ENCODE results near the gene MCM8. TPM values are rescaled to one million over a fixed set of nuclear protein-coding genes. Genes with fewer than 3 reads are reported as not detected.

The MCM8 gene
- total and polyA plus RNA-seq, 2 experiments from 2014 or later = 1.5 to 7.7 TPM

DNA sequence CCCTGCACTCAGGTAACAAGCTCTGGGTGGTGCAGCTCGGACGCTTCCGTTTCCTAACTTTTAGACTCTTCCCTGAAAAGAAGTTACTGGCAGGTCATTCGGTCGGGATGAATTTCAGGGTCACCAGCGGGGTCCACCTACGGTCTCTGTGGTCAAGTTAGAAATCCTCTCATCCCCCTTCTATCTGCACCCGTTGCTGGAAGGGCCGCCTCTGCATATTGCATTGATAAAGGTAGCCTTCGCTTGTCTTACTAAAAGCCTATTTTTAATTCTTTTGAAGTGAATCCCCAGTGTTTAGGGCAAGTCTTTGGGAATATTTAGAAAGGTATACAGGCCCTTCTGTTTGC lies 56.1 kb downstream of the MCM8 start:
- Histone ChIP-seq H3K4me1 (ENCODE audit: insufficient read depth) (peaks cover 18% of the 10 kb centered on the region), H3F3A (ENCODE audit: insufficient read depth) (peaks cover 22% of the 10 kb centered on the region), H3K27me3 (replicated peaks; ENCODE audit: insufficient read depth) (no peaks in the 10 kb centered on the region), H3K36me3 (ENCODE audit: low read depth) (peaks cover 17% of the 10 kb centered on the region), H3K27ac (peak overlapping the region; percentile 72), H3K79me2 (ENCODE audit: insufficient read depth) (peaks cover 52% of the 10 kb centered on the region), H3K9ac (peak overlapping the region; percentile 92), H3K4me3 (peak overlapping the region; percentile 88), H3K9me3 (ENCODE audit: low read depth) (no peaks in the 10 kb centered on the region), H4K20me1 (ENCODE audit: insufficient read depth) (peaks cover 5% of the 10 kb centered on the region; the same call in 1 of the 2 replicates), H3K9me2 (ENCODE audit: insufficient read depth) (no peaks in the 10 kb centered on the region), H3K4me2 (ENCODE audit: unreplicated experiment) (peak overlapping the region; percentile 93), H2AFZ (peak overlapping the region; percentile 91)
- WGBS, 2 experiments (ENCODE audit: low coverage in 1 of 2, low lambda C conversion rate in 2 of 2, missing lambda C conversion rate in 2 of 2) = 1 to 4% methylated on average over 7 to 8 of the region's 10 CpGs
- TF ChIP-seq EZH2 (IDR thresholded peaks at IDR 0.05; ENCODE audit: insufficient read depth, poor library complexity, severe bottlenecking) (no peak), EZH2phosphoT487 (IDR thresholded peaks at IDR 0.05; ENCODE audit: insufficient read depth, low read depth) (no peak)
- peak; percentile 27 for DNase-seq
- in situ Hi-C loops (cut with MboI) = no loop called here

DNA sequence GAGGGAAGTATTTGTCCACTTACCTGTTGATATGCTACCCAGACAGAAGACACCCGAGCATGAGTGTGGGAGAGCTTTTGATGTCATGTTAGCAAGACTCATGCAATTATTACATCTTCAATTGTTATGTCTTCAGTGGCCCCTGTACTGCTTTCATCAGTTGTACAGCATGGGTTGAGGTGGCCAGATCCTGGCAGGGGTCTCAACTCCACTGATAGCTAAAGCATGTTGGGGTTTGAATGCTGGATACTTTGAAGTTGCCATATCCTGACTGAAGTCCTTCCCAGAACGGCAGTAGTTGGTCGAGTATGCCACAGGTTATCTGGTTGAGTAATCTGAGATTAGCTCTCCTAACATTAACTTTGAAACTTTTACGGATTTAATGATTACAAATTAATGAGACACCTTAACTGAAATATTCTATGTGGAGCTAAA lies 56.7 kb downstream of the MCM8 start:
- no peaks in the 10 kb centered on the region for H3K27me3 ChIP-seq (replicated peaks; ENCODE audit: insufficient read depth)
- in situ Hi-C loops (cut with MboI) = no loop called here
- peaks cover 5% of the 10 kb centered on the region; the same call in 1 of the 2 replicates for H4K20me1 ChIP-seq (ENCODE audit: insufficient read depth)
- H3K4me1 ChIP-seq (ENCODE audit: insufficient read depth) = peaks cover 18% of the 10 kb centered on the region
- peak overlapping the region; percentile 92 for H3K9ac ChIP-seq
- peaks cover 22% of the 10 kb centered on the region for H3F3A ChIP-seq (ENCODE audit: insufficient read depth)
- H2AFZ ChIP-seq = no peak overlapping the region
- no peaks in the 10 kb centered on the region for H3K9me3 ChIP-seq (ENCODE audit: low read depth)
- WGBS, 2 experiments (ENCODE audit: low coverage in 1 of 2, low lambda C conversion rate in 2 of 2, missing lambda C conversion rate in 2 of 2) = 0 to 4% methylated on average over 4 of the region's 4 CpGs
- no peak for TF ChIP-seq EZH2phosphoT487 (IDR thresholded peaks at IDR 0.05; ENCODE audit: insufficient read depth, low read depth)
- no peak for TF ChIP-seq EZH2 (IDR thresholded peaks at IDR 0.05; ENCODE audit: insufficient read depth, poor library complexity, severe bottlenecking)
- H3K36me3 ChIP-seq (ENCODE audit: low read depth) = peaks cover 22% of the 10 kb centered on the region
- H3K9me2 ChIP-seq (ENCODE audit: insufficient read depth) = no peaks in the 10 kb centered on the region
- H3K4me3 ChIP-seq = peak overlapping the region; percentile 88
- peak overlapping the region; percentile 93 for H3K4me2 ChIP-seq (ENCODE audit: unreplicated experiment)
- peak; percentile 47 for DNase-seq
- peaks cover 57% of the 10 kb centered on the region for H3K79me2 ChIP-seq (ENCODE audit: insufficient read depth)
- H3K27ac ChIP-seq = peak overlapping the region; percentile 72

DNA sequence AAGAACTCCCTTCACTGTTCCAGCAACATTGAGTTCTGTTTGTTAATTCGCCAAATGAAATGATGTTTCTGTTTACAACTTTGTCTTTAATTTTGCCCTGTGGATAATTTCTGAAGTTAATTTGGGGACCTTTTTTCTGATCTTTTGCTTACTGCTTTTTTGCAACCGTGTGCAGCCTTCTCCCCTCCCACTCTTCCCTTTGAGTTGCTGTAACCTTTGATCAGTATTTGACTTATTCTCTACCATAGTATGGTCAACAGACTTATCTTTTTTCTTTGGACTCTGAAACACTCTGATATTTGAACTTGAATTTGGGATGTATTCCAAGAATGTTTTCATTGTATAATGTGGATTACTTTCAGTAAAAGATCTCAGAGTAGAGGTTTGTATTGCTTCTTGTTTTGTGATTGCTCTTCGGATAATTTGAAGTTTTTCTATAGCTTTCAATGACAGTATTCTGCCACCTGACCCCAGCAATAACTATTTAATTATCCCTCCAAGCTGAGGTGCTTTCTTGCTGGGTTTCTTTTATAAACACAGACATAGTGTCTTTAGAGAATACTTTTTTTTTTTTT lies 57.2 kb downstream of the MCM8 start:
- H3K79me2 ChIP-seq (ENCODE audit: insufficient read depth) = peaks cover 62% of the 10 kb centered on the region
- H2AFZ ChIP-seq = no peak overlapping the region
- 1 to 4% methylated on average over 3 of the region's 3 CpGs for WGBS, 2 experiments (ENCODE audit: low coverage in 1 of 2, low lambda C conversion rate in 2 of 2, missing lambda C conversion rate in 2 of 2)
- no peaks in the 10 kb centered on the region for H3K9me3 ChIP-seq (ENCODE audit: low read depth)
- peak overlapping the region; percentile 72 for H3K27ac ChIP-seq
- H3K27me3 ChIP-seq (replicated peaks; ENCODE audit: insufficient read depth) = no peaks in the 10 kb centered on the region
- H3K4me1 ChIP-seq (ENCODE audit: insufficient read depth) = peaks cover 18% of the 10 kb centered on the region
- H4K20me1 ChIP-seq (ENCODE audit: insufficient read depth) = peaks cover 5% of the 10 kb centered on the region; the same call in 1 of the 2 replicates
- peaks cover 27% of the 10 kb centered on the region for H3K36me3 ChIP-seq (ENCODE audit: low read depth)
- peak; percentile 24 for DNase-seq
- H3K9ac ChIP-seq = peak overlapping the region; percentile 92
- peak overlapping the region; percentile 88 for H3K4me3 ChIP-seq
- in situ Hi-C loops (cut with MboI) = no loop called here
- no peaks in the 10 kb centered on the region for H3K9me2 ChIP-seq (ENCODE audit: insufficient read depth)
- peak overlapping the region; percentile 93 for H3K4me2 ChIP-seq (ENCODE audit: unreplicated experiment)
- no peak for TF ChIP-seq EZH2 (IDR thresholded peaks at IDR 0.05; ENCODE audit: insufficient read depth, poor library complexity, severe bottlenecking)
- TF ChIP-seq EZH2phosphoT487 (IDR thresholded peaks at IDR 0.05; ENCODE audit: insufficient read depth, low read depth) = no peak
- H3F3A ChIP-seq (ENCODE audit: insufficient read depth) = peaks cover 22% of the 10 kb centered on the region

DNA sequence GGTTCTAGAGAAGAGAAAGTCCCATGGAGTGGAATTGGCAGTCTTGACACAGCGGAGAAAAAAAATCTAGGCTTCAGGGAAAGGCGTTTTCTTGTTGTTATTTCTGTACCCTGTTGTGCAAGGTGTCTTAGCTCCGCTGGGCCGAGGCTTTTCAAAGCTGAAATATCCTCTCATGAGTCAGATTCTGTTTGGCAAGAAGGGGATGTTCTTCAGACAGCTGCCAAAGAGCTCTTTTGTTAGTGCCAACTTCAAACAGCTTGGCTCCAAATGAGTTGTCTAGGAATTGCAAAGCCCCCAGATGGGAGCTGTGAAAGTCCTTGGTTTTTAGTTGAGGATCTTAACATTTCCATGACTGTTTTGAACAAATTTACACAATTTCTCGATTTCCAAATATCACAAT lies 57.8 kb downstream of the MCM8 start:
- in situ Hi-C loops (cut with MboI) = no loop called here
- no peaks in the 10 kb centered on the region for H3K27me3 ChIP-seq (replicated peaks; ENCODE audit: insufficient read depth)
- DNase-seq = peak; percentile 98
- peaks cover 5% of the 10 kb centered on the region; the same call in 1 of the 2 replicates for H4K20me1 ChIP-seq (ENCODE audit: insufficient read depth)
- 1 to 2% methylated on average over 5 of the region's 5 CpGs for WGBS, 2 experiments (ENCODE audit: low coverage in 1 of 2, low lambda C conversion rate in 2 of 2, missing lambda C conversion rate in 2 of 2)
- no peaks in the 10 kb centered on the region for H3K9me2 ChIP-seq (ENCODE audit: insufficient read depth)
- no peak overlapping the region for H2AFZ ChIP-seq
- no peaks in the 10 kb centered on the region for H3K9me3 ChIP-seq (ENCODE audit: low read depth)
- peaks cover 30% of the 10 kb centered on the region for H3K36me3 ChIP-seq (ENCODE audit: low read depth)
- H3K4me1 ChIP-seq (ENCODE audit: insufficient read depth) = peaks cover 18% of the 10 kb centered on the region
- peaks cover 18% of the 10 kb centered on the region for H3F3A ChIP-seq (ENCODE audit: insufficient read depth)
- H3K79me2 ChIP-seq (ENCODE audit: insufficient read depth) = peaks cover 68% of the 10 kb centered on the region
- H3K9ac ChIP-seq = peak overlapping the region; percentile 92
- H3K4me2 ChIP-seq (ENCODE audit: unreplicated experiment) = peak overlapping the region; percentile 93
- H3K27ac ChIP-seq = peak overlapping the region; percentile 72
- peak overlapping the region; percentile 88 for H3K4me3 ChIP-seq
- TF ChIP-seq EZH2 (IDR thresholded peaks at IDR 0.05; ENCODE audit: insufficient read depth, poor library complexity, severe bottlenecking) (no peak), EZH2phosphoT487 (IDR thresholded peaks at IDR 0.05; ENCODE audit: insufficient read depth, low read depth) (no peak)

Data from GM23248 (cell line).